LNCaP clone FGC (cell line): ENCODE measurements around the gene SMAD6.

Experiments used
- DNase-seq: peaks from one replicate; pipeline ENCODE4 v3.0.0-alpha.2; 2011; ENCODE audit warnings: low read depth
- H3K4me3 ChIP-seq: 2 replicates; pipeline ENCODE4 v1.5.1; 2011; ENCODE audit warnings: mild to moderate bottlenecking, low read depth, low read length, control low read depth
- TF ChIP-seq, protein P1 (sequence below): IDR thresholded peaks from 2 replicates; pipeline ENCODE4 v1.5.1; 2012; ENCODE audit warnings: mild to moderate bottlenecking; ENCODE audit not compliant: control insufficient read depth, insufficient read depth; ENCODE audit errors: extremely low read depth

SMAD6 gene

DNA sequence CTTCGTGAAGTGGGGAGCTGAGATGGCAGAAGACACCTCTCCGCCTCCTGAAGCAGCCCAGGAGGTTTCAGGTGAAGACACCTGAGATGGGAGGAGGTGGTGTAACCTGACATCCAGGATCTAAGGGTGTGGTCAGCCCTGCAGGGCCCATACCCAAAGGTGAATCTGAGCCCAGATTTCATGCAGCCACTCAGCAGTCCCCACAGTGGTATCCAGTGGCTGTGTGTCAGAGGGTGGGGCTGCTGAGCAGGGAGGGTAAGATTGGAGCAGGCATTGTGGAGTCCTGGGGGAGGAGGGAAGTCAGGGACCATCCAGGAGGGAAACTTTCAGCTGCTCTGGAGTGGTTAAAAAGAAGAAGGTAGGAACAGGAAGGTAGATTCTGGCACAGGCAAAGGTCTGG is 46.0 kb upstream of the SMAD6 start:
- H3K4me3 ChIP-seq, result no peak overlapping the region
- DNase-seq, result no peak
- TF ChIP-seq, protein P1, sequence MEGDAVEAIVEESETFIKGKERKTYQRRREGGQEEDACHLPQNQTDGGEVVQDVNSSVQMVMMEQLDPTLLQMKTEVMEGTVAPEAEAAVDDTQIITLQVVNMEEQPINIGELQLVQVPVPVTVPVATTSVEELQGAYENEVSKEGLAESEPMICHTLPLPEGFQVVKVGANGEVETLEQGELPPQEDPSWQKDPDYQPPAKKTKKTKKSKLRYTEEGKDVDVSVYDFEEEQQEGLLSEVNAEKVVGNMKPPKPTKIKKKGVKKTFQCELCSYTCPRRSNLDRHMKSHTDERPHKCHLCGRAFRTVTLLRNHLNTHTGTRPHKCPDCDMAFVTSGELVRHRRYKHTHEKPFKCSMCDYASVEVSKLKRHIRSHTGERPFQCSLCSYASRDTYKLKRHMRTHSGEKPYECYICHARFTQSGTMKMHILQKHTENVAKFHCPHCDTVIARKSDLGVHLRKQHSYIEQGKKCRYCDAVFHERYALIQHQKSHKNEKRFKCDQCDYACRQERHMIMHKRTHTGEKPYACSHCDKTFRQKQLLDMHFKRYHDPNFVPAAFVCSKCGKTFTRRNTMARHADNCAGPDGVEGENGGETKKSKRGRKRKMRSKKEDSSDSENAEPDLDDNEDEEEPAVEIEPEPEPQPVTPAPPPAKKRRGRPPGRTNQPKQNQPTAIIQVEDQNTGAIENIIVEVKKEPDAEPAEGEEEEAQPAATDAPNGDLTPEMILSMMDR, result no peak

DNA sequence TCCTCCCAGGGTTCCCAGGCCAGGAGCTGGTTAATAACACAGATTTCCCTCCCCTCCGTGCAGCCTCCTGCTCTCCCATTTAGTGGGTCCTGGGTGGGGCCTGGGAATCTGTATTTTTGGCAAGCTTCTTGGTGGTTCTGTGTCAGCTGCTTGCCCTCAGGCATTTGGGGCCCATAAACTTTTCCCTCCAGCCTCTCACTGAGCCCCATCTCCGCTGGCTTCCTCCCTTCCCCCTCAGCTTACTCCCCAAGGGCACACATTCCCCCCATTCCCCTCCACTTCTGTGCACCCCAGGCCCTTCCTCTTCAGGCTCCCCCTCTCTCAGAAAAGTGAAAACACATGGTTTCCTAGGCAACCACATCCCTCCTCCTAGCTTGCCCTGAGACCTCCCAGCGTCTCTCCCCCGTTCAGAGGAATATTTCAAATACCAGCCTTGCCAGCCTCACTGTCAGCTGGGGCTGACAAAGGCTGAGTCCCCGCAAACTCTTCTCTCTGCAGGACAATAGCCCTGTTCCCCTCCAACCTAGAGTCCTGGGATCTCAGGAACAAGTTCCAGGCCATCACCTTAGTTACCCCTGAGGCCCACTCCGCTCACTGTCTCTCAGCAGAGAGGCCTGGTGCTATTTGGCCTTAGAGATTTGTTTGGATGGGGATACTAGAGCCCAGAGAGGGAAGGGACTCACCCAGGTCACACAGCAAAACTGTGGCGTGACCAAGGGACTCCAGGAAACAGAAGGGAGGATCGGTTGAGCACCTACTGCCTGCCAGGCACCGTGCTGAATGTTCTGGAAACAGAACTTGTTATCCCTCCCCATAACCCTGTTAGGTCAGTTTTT is 44.6 kb upstream of the SMAD6 start:
- H3K4me3 ChIP-seq, result no peak overlapping the region
- TF ChIP-seq, protein P1, result no peak
- DNase-seq, result no peak

DNA sequence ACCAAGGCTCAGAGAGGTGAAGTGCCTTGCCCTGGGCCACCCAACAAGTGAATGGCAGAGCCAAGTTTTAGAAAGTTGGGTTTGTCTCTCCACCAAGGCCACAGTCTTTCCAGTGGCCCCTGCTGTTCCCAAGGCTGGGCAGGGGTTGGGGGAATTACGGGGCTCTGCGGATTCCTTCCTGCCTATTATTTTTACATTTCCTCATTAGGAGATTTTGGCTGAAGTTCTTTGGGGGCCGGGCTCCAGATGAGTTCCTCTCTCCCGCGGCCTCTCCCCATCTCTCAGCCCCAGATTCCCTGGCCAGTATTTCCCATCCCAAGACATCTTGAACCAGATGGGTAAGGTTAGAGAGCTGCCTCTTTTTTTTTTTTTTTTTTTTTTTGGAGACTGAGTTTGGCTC is 44.0 kb upstream of the SMAD6 start:
- H3K4me3 ChIP-seq, result no peak overlapping the region
- TF ChIP-seq, protein P1, result no peak
- no peak for DNase-seq

DNA sequence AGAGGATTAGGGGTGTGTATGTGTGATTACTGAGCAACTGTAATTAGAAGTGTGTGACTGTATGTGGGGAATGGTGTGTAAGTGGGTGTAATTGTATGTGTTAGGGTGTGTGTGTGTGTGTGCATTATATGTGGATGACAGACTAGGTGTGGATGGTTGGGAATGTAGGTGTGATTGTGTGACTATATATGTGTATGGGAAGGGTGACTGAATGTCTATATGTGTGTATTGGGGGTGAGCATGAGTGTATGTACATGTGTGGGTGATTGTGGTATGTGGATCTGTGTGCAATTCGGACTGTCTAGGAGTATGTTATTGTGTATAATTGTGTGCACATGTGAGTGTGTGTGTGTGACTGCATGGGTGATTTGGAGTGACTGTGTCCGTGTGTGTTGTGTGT is 43.2 kb upstream of the SMAD6 start:
- H3K4me3 ChIP-seq, result no peak overlapping the region
- no peak for DNase-seq
- TF ChIP-seq, protein P1, result no peak

DNA sequence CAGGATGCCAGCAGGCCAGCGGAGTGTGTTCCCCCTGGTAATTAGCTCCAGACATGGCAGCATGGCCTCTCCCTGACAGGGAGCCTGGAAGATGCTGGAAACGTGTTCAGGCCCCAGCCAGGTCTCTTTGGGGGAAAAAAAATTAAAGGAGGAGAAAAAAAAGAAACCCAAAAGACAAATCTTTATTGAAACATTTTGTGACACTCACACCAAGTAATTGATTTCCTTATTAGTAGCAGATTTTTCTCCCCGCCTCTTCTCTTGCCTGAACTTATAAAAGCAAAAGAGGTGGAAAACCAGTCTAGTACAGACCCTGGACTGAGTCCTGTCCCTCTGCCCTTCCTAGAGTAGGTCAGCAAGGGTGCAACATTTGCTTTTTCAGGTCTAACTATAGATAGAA is 42.7 kb upstream of the SMAD6 start:
- DNase-seq, result no peak
- TF ChIP-seq, protein P1, result no peak
- no peak overlapping the region for H3K4me3 ChIP-seq

DNA sequence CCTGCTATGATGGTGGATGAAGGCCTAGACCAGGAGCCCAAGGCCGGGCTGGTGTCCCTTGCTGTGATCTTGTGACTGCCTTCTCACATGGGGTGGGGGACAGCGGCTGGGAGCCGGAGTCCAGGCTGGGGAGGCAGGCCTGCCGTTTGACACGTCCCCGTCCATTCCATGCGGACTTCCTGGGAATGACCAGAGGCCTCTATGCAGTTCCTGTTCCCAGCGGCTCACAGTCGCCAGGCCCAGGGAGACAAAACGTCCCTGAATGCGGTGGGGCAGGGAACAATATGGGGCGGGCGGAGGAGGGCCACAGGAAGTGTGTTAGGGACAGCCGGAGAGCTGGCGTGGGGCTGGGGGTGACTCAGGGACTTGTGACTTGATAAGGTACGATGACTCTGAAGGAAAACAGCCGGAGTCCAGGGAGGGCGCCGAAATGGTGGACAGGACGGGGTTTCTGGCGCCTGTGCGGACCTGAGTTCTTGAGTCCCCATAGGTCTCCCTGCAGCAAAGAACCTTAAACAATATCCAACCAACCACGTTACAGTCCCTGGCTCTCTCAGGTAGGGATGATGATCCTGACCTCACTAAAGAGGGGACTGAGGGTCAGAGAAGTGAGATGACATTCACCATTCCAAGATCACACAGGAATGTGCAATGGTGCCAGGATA is 40.5 kb upstream of the SMAD6 start:
- TF ChIP-seq, protein P1, result no peak
- no peak overlapping the region for H3K4me3 ChIP-seq
- DNase-seq, result no peak
